GM12878 (cell line): ENCODE data around the gene DMRTC2. TPM values are rescaled to one million over a fixed set of nuclear protein-coding genes. Genes with fewer than 3 reads are reported as not detected.

ENCODE experiments used
- BCL3 ChIP-seq: IDR thresholded peaks from 2 replicates; pipeline ENCODE4 v1.6.1; 2011; ENCODE audit warnings: borderline replicate concordance, low read depth, mild to moderate bottlenecking, moderate library complexity, low read length; ENCODE audit not compliant: insufficient read depth, poor library complexity, severe bottlenecking
- BRCA1 ChIP-seq: IDR thresholded peaks from 2 replicates; pipeline ENCODE4 v1.6.1; 2011; ENCODE audit warnings: low read depth, low read length, improper control_type of control experiment
- CBFB ChIP-seq: IDR thresholded peaks from 2 replicates; pipeline ENCODE4 v1.6.1; 2016; ENCODE audit warnings: antibody characterized with exemption, low read depth
- CBX3 ChIP-seq: fragments of 200-600 bp; sonication (generic); IDR thresholded peaks from 2 replicates; pipeline ENCODE4 v1.6.1; 2016; ENCODE audit warnings: low read depth, borderline replicate concordance
- CBX5 ChIP-seq: sonication (generic); IDR thresholded peaks from 2 replicates; pipeline ENCODE4 v1.6.1; 2016; ENCODE audit warnings: low read depth, moderate library complexity, mild to moderate bottlenecking, inconsistent platforms
- ESRRA ChIP-seq: IDR thresholded peaks from 2 replicates; pipeline ENCODE4 v1.6.1; 2012; ENCODE audit warnings: mild to moderate bottlenecking, low read length, improper control_type of control experiment
- FOXM1 ChIP-seq: IDR thresholded peaks from 2 replicates; pipeline ENCODE4 v1.6.1; 2012; ENCODE audit warnings: low read depth, mild to moderate bottlenecking, inconsistent platforms, low read length, moderate library complexity
- MXI1 ChIP-seq: fragments of 150-350 bp; IDR thresholded peaks from 2 replicates; pipeline ENCODE4 v1.6.1; 2011; ENCODE audit warnings: low read depth, mild to moderate bottlenecking, inconsistent platforms, low read length, improper control_type of control experiment
- NFYB ChIP-seq: IDR thresholded peaks from 2 replicates; pipeline ENCODE4 v1.6.1; 2011; ENCODE audit warnings: low read depth, mild to moderate bottlenecking, low read length, improper control_type of control experiment, moderate library complexity; ENCODE audit not compliant: insufficient read depth
- NR2C2 ChIP-seq: IDR thresholded peaks from 2 replicates; pipeline ENCODE4 v1.6.1; 2011; ENCODE audit warnings: borderline replicate concordance, low read depth; ENCODE audit not compliant: control insufficient read depth, insufficient read length
- SRF ChIP-seq, 2 experiments: IDR thresholded peaks; 2 replicates each; pipeline ENCODE4 v1.6.1; 2011; ENCODE audit warnings: low read depth in 2 of 2, low read length in 2 of 2, mild to moderate bottlenecking in 1 of 2, moderate library complexity in 1 of 2
- STAT1 ChIP-seq: fragments of 450-650 bp; conservative IDR thresholded peaks from 2 replicates; pipeline ENCODE4 v1.6.1; 2014; ENCODE audit warnings: antibody characterized with exemption, mild to moderate bottlenecking
- TCF7 ChIP-seq: IDR thresholded peaks from 2 replicates; pipeline ENCODE4 v1.6.1; 2014; ENCODE audit warnings: antibody characterized with exemption, borderline replicate concordance
- ZBED1 ChIP-seq: IDR thresholded peaks from 2 replicates; pipeline ENCODE4 v1.6.1; 2016; ENCODE audit warnings: borderline replicate concordance
- ZBTB11 ChIP-seq: fragments of 450-650 bp; formaldehyde crosslinking; IDR thresholded peaks from 2 replicates; pipeline ENCODE4 v1.5.0; 2022; ENCODE audit warnings: mild to moderate bottlenecking, missing genetic modification characterization
- ZNF384 ChIP-seq: IDR thresholded peaks from 2 replicates; pipeline ENCODE4 v1.6.1; 2012; ENCODE audit warnings: low read depth, mild to moderate bottlenecking, low read length, improper control_type of control experiment, borderline replicate concordance
- ZNF622 ChIP-seq: fragments of 450-650 bp; IDR thresholded peaks from 2 replicates; pipeline ENCODE4 v1.6.1; 2017; ENCODE audit warnings: mild to moderate bottlenecking, inconsistent platforms
- ZZZ3 ChIP-seq: IDR thresholded peaks from 2 replicates; pipeline ENCODE4 v1.6.1; 2011; ENCODE audit warnings: low read depth; ENCODE audit not compliant: control insufficient read depth, insufficient read length
- polyA plus RNA-seq, 11 experiments: library from polyadenylated mRNA; depleted of rRNA in 4 of 11; unstranded in 6 of 11; stranded (reverse) in 5 of 11; fragments of >200 nt; fragmentation: Nextera tagmentation in 4 of 11; fragmentation: Illumina TruSeq in 1 of 11; extraction: Ambion mirVana in 4 of 11; extraction: Trizol in 1 of 11; gene quantifications; 1 replicate in 1 of 11; 2 replicates in 10 of 11; pipeline versions ENCODE4 v1.2.1 to v1.2.3, GENCODE V29; 2011 to 2016; ENCODE audit warnings: inconsistent platforms in 2 of 11, missing spikeins in 2 of 11, low read depth in 1 of 11
- total RNA-seq, 4 experiments: library from RNA; depleted of rRNA in 3 of 4; stranded (reverse); fragments of >200 nt in 3 of 4; fragmentation: Illumina TruSeq in 1 of 4; extraction: Trizol in 1 of 4; gene quantifications; 2 replicates each; pipeline versions ENCODE4 v1.2.1 to v1.2.3, GENCODE V29; 2013 to 2021
- TF ChIP-seq, protein P1 (sequence below): fragments of 450-650 bp; IDR thresholded peaks from 2 replicates; pipeline ENCODE4 v1.6.1; 2018; ENCODE audit warnings: borderline replicate concordance, mild to moderate bottlenecking; ENCODE audit not compliant: partially characterized antibody

Gene DMRTC2
- total and polyA plus RNA-seq, 10 of the 15 experiments (the other 5 are each of a cell fraction or from before 2014, with no cell fraction given) = not detected

GRCh38 chr19:41877916-41878905 is 33.4 kb downstream of the DMRTC2 start (continued):
- TF ChIP-seq ZBTB11 (CRISPR knock-in tag) (no peak), SRF (IDR thresholded peaks at IDR 0.05; ENCODE audit: low read depth in 2 of 2, low read length in 2 of 2) (no peak), CBX5 (no peak), MXI1 (no peak; the same call in 1 of the 2 replicates), TCF7 (no peak), NFYB (0 out of 2 replicates have a peak, but pooled peaks have one; percentile 30), CBFB (no peak), BRCA1 (no peak), ESRRA (no peak), STAT1 (no peak), ZNF384 (no peak), ZZZ3 (no peak), CBX3 (no peak), BCL3 (no peak), NR2C2 (no peak), FOXM1 (no peak), ZNF622 (no peak), ZBED1 (no peak)
- TF ChIP-seq, protein P1, sequence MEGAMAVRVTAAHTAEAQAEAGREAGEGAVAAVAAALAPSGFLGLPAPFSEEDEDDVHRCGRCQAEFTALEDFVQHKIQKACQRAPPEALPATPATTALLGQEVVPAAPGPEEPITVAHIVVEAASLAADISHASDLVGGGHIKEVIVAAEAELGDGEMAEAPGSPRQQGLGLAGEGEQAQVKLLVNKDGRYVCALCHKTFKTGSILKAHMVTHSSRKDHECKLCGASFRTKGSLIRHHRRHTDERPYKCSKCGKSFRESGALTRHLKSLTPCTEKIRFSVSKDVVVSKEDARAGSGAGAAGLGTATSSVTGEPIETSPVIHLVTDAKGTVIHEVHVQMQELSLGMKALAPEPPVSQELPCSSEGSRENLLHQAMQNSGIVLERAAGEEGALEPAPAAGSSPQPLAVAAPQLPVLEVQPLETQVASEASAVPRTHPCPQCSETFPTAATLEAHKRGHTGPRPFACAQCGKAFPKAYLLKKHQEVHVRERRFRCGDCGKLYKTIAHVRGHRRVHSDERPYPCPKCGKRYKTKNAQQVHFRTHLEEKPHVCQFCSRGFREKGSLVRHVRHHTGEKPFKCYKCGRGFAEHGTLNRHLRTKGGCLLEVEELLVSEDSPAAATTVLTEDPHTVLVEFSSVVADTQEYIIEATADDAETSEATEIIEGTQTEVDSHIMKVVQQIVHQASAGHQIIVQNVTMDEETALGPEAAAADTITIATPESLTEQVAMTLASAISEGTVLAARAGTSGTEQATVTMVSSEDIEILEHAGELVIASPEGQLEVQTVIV = no peak
